SH-SY5Y (cell line): Measurements from ENCODE around the gene INPP5B.

Source experiments
- GATA2 ChIP-seq: IDR thresholded peaks from 2 replicates; pipeline ENCODE4 v1.6.1; 2011; ENCODE audit warnings: mild to moderate bottlenecking, low read depth, low read length
- GATA3 ChIP-seq: IDR thresholded peaks from 2 replicates; pipeline ENCODE4 v1.6.1; 2011; ENCODE audit warnings: low read depth, mild to moderate bottlenecking, low read length, moderate library complexity

DNA sequence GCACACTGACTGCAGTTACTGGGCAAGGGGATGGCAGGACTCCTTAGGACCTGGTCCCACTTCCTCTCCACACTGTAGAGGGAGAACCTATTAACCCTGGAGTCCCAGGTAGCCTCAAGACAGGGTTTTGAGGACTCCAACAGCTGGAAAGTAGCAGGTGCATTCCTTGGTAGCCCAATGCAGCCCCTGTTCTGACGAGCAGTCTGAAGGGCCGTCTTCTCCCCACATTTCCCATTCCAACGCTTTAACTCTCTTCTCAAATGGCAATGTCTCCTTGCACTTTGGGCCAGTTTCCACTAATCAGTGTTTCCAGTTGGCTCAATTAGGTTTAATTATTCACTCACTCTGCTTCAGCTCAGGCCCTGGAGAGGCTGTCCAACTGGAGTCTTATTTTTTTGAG is 8.8 kb upstream of the INPP5B start:
- TF ChIP-seq GATA2 (no peak), GATA3 (no peak)
